ENCODE data around the gene GJA4.

DNA sequence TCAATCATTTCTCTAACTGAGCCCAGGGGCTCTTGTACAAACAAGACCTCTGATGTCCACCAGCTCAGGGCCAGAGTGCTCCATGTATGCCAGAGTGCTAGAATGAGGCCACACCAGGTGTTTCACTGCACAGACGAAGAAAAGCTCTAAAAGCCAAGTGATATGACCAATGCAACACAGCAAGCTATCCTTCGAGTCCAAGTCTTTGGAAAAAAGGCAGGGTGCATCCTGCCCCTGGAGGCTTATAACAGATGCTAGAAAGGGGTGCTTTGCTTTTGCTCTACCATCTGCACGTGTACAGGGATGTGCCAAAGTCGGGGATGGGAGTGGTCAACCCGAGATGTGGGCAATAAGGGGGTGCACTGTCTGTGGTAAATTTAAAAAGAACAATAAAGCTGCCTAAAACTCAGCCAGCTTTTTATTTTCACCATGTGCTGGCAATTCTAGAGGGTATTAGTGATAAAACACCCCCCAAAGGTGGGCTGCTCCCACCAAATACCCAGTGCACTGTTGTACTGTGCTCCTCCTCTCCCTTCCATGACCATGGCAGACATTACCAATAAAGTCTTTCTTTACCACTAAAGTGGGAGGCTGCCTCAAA, 34.6 kb downstream of the GJA4 start:
- TF ChIP-seq, protein P1, sequence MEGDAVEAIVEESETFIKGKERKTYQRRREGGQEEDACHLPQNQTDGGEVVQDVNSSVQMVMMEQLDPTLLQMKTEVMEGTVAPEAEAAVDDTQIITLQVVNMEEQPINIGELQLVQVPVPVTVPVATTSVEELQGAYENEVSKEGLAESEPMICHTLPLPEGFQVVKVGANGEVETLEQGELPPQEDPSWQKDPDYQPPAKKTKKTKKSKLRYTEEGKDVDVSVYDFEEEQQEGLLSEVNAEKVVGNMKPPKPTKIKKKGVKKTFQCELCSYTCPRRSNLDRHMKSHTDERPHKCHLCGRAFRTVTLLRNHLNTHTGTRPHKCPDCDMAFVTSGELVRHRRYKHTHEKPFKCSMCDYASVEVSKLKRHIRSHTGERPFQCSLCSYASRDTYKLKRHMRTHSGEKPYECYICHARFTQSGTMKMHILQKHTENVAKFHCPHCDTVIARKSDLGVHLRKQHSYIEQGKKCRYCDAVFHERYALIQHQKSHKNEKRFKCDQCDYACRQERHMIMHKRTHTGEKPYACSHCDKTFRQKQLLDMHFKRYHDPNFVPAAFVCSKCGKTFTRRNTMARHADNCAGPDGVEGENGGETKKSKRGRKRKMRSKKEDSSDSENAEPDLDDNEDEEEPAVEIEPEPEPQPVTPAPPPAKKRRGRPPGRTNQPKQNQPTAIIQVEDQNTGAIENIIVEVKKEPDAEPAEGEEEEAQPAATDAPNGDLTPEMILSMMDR (IDR thresholded peaks at IDR 0.05): no peak
- no peak for TF ChIP-seq EP300 (IDR thresholded peaks at IDR 0.05)

Measured in sigmoid colon (tissue), 4 donors.